HG03025 (cell line): ENCODE results near the gene TEAD3.

Experiments used
- ATAC-seq: cut with Tn5 transposase; IDR thresholded peaks from one replicate; pipeline ENCODE4 v1.9.1; 2021; ENCODE audit warnings: mild to moderate bottlenecking, moderate library complexity; ENCODE audit not compliant: unreplicated experiment, low FRiP score

TEAD3 gene

DNA sequence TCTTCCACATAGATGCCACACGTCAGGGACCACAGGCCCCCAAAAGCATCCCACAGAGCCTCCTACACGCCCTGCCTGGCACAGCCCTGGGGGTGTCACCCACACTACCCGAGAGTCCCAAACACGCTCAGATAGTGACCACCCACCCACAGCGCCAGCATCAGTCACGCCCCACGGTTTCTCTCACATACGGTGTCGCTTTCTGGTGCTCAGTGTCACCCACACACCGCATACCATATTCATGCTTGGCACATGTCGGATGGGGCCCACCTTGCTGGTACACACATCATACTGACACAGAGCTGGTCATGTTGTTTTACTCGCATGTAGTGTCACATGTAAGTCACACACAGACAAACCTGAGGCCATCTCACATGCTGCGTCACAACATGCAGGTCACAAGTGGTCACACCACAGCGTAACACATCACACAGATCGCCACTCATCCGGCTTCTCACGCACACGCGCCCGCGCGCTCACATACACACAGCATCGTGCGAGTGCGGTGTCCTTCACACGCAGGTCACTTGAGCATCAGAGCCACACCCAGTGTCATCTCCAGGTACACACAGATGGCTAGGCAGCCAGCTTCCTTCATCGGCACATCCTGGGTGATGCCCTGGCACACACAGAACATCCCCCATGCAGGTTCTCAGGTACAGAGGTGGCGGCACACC lies 3.4 kb downstream of the TEAD3 start:
- ATAC-seq = no peak

DNA sequence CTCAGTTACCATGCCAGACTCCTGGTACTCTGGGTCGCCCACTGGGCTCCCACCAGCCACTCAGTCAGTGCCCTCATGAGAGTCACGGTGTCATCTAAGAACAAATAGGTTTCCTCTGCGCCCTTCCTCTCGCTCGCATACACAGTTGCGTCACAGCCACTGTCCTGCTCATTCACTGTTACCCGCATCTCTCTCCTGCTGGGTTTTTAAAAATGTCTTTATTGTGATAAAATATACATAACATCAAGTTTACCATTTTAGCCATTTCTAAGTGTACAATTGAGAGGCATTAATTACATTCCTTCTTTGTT lies 4.0 kb downstream of the TEAD3 start:
- no peak for ATAC-seq

DNA sequence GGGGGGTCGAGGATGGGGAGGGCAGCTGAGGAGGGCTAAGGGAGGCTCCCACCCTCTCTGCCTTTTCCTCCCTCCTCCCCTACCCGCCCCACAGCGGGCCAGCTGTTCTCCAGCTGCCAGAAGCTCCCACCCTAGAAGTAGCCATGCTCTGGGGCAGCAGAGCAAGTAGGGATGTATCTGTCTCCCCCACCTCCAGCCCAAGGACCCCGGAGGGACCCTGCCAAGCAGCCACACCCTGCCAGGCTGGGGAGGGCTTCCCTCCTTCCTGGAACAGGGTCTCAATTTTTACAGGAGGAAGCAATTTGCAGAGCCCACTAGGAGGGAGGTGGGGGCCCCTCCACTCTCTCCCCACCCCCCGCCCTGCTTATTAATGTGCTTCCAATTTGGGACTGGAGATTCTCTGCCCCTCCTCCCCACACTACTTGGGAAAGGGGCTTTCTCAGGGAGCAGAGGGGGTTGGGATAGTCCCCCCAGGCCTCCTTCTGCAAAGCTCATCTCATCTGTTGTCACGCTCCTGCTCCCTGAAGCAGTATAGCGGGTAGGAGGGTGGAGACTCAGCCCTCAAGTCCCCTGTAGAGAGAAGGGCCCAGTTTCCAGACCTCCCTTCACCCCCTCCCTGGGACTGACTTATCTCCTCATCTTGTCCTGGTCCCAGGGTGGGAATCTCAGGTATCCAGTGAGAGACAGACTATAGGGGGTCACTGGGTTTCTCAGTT lies 4.5 kb downstream of the TEAD3 start:
- no peak for ATAC-seq

DNA sequence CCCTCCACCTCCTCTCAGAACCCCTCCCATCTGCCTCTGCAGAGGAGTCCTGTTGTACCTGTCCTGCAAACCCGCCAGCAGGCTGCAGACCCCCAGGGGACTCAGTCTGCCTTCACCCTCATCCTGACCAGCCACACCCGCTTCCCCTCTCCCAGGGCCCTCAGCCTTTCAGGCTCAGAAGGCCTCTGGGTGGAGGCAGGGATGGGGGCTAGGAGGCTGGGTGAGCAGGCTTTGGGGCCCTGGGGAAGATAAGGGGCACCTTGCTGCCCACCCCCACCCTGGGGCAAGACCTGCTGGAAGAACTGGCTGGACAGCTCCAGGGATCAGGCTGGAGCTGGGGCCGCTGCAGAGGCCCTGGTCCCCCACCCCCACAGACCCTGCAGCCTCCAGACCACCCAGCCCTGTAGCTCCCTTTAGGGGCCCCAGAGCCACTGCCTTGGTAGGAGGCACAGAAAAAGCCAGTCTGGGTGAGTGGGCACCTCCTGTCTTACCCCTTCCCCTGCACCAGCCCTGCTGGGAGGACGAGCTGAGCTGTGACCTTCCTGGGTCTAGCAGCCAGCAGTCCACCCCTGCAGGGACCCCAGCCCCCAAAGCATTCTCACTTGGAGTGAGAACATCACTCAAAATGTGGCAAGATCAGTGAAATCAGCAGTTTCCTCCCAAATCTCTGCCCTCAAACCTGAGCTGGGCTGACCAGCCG lies 5.2 kb downstream of the TEAD3 start:
- ATAC-seq = no peak

DNA sequence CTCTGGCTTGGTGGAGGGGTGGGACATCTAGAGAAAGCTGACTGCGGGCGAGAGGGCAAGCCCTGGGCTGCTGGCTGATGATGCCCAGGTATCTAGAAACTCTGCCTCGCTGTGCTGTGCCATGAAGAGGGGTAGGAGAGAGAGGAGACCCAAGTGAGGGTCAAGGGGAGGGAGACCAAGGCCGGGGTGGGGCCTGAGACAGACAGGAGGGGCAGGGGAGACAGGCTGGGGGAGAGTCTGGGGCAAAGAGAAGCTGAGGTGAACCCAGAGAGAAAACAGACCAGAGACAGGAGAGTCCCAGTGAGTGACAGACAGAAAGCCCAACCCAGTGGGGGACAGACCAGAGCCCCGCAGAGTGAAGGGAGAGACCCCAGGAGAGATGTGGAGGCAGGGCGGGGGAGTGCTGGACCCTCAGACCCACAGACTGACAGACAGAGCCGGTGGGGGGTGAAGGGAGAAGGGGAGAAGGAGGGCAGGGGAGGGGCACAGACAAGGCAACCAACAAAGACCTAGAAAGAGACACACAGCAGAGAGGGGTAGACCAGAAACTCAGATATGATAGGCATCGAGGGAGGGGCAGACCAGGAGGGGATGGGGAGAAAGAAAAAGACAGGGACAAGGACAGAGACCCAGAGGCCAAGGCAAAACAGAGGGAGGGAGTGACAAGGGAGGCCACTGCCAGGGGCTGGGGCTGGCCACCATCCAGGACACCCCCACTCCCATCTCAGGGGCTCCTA lies 5.9 kb downstream of the TEAD3 start:
- no peak for ATAC-seq

DNA sequence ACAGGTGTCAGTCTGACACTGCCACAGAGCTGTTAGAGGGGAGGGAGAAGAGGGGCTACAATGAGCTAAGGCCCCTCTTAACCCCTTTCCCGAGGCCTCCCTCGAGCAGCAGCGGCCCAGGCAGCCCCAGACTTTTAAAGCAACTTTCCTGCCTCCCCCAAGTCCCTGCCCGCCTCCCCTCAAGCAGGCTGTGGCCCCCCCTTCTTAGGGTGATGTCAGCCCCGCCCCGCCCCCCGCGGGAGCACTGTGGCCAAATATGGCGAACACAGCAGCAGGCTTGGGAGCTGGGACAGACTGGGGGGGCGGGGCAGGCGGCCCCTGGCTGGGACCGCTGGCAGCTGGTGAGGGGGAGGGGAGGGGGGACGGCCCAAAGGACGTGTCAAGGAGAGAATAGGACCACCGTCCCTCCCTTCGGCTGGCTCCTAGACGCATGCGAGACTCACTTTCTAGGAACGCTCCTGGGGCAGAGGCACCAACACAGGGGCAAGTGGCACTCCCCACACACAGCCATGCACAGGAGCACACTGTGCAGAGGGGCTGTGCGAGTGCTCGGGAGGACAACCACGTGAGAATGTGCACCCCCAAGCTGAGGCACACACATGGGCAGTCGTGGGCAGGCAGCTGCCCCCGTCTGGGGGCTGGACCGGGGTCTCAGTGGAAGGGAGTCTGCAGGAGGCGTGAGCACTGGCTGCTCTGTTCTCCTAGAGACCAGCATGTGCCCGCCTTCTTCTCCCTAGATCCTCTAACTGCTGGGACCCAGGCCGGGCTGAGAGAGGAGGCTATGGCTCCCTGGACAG lies 6.7 kb downstream of the TEAD3 start:
- ATAC-seq = no peak

DNA sequence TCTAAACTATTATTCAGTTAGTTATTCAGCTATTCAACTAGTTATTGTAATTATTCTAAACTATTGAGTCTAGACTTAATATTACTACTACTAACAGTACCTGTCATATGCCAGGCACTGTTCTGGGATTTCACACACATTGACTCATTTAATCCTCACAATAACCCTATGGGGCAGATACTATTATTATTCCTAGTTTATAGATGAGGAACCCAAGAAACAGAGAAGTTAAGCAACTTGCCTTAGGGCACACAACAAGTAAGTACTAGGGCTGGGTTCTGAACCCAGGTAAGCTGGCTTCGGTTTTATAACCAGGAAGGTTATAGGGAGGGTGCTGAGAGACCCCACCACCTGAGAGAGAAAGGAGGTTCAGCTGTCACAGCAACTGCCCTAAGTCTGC lies 7.8 kb downstream of the TEAD3 start:
- no peak for ATAC-seq

DNA sequence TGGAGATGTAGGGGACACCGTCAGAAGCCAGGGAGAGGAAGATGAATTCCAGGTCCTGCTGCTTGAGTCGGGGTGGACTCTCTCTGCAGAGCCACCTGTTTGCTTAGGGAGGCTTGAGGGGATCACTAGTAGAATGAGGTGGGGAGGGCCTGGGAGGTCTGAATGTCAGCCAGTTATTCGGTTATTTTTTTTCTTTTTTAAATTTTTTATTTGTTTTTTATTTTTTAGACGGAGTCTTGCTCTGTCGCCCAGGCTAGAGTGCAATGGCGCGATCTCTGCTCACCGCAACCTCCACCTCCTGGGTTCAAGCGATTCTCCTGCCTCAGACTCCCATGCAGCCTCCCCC lies 8.4 kb downstream of the TEAD3 start:
- no peak for ATAC-seq

DNA sequence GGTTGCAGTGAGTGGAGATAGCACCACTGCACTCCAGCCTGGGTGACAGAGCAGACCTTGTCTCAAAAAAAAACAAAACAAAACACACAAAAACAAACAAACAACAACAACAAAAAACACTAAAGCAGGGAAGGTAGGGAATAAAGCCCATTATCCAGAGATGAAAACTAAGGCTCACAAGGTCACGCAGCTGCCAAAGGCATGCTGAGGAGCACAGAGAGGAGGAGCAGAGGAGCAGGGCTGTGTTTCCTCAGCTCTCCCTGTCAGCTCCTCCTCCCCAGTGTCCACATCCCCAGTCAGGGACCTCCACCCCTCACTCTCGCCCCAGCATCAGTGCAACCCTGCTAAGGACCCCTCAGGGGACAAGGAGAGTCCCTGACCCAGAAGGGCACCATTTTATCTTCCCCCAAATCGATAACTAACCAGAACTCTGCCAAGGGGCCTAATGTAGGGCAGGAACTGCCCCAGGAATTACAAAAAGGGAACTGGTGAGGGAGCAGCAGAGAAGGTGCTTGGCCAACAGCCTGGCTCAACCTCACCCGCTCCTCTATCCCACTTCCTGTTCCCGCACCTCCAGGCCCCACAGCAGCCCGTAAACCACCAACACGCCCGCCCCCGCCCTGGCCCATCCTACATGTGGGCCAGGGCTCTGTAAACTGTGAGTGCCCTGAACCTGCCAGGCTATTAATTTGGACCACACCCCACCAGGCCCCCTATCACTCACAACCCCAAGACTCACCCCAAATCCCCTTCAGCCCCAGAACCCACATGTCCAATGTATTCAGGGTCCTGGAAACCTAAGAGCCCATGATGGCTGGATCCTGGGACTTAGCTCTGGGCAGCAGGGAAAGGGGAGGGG lies 9.0 kb downstream of the TEAD3 start:
- no peak for ATAC-seq

DNA sequence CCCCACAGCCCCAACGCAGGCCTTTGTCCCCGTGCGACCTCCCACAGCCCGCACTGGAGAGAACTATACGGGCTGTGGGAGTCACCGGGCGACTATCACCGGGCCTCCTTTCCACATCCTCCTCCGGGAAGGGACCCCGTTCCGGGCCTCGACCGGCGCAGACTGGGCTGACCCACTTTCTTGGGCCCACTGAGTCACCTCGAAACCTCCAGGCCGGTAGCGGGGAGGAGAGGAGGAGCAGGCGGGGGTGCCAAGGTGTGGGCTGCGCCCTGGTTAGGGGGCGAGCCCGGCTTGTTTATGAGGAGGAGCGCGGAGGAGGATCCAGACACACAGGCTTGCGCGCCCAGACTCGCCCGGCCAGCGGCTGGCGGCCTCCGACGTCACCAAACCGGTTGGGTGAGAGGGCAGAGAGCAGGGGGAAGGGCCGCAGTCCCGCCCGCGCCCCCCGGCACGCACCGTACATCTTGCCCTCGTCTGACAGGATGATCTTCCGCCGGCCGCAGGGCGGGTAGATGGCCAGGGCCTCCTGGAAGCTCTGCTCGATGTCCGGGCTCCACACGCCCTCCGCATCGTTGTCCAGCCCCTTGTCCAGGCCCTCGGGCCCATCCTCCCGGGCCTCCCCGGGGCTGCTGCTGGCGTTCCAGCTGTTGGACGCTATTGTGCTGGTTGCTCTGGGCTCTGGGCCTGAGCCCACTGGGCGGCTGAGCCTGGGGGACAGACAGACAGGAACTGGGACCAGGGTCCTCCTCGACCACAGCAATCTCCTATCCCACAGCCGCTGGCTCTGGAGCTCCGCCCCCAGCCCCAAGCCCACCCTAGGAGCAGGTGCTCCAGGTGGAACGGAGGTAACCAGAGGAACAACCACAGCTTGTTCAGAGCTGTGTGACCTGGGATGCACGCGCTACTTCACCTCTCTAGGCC lies 10.6 kb downstream of the TEAD3 start:
- ATAC-seq = no peak

DNA sequence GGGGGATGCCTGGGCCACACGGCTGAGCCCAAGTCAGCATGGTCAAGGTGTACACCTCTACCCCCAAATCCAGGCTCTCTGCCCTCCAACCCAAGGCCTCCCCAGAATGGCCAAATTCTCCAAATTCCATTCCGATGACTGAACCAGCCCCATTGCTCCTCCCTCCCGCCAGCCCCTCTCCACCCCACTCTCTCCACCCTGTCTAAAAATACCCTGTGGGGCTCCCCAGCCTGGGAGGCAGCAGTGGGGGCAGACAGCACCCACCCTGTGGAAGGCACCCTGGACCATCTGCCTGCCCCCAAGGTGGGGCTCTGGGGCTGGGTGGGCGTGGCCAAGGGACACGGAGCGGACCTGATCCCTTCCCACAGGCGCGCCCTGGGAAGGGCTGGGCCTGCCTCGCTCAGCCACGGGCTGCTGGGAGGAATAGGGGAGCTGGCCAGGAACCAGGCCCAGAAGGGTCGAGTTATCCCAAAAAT lies 11.4 kb downstream of the TEAD3 start:
- no peak for ATAC-seq

DNA sequence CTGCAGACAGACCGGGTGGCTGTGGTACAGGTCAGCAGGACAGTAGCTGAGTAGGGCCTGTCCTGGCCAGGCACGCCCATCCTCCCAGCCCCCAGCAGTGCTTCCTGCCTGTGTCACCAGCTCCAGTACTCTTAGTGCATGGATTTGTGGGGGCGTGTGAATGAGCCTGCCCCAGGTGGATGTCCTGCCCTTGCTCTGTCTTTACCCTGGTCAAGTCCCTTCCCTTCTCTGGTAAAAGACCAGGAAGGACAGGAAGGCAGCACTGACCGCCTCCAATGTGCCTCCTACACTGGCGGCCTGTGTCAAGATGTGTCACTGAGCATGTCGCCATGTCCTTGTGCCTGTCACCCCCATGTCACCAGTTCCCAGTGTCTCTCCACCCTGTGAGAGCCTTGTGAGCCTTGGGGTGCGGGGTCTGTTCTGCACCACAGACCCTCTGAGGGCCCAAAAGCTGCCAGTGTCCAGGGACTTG lies 11.9 kb downstream of the TEAD3 start:
- ATAC-seq = no peak

DNA sequence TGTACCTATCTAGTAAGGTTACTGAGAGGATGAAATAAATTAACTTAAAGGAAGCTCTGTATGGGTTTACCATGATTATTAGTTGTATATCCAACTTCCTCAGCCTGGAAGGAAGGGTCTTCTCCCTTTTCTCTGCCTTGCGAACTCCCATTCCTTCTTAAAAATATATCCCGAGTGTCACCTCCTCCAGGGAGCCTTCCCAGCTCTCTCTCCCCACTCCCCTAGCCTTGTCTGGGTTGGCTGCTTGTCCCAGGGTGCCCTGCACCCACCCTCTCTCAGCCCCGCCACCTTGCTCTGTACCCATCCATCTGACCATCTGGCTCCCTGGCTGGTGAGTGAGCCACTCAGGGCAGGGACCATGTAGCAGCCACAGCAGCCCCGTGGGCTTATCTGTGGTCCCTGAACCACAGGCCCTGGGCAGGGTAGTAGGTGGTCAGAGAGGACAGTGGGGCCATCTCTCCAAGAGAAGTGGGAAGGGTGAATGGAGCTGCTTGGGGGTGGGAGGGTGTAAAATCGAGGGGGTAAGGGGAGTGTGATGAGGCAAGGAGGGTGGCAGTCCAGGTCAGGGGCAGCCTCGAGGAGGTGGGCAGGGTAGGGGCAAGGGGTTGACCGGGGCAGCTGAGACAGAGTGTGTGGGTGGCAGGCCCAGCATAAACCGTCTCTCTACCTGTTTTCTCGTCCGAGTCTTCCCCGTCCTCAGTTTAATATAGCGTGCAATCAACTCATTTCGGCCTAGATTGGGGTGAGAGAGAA lies 12.8 kb downstream of the TEAD3 start:
- ATAC-seq = no peak

DNA sequence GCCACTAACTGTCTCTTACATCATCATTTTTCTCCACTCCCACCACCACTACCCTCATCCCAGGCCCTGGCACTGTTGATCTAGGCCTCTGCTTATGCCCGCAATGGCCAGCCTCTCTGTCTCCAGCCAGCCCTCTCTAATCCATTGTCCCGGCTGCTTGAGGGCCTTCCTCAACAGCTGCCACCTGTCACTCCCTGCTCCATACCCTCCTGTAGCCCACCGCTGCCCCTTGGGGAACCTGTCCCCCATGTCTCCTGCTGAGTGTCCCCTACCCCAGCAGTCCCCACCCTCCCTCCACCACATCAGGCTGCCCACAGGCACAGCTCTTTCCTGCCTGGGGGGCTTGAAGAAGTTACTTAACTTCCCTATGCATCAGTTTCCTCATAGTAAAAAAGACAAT lies 13.4 kb downstream of the TEAD3 start:
- no peak for ATAC-seq

DNA sequence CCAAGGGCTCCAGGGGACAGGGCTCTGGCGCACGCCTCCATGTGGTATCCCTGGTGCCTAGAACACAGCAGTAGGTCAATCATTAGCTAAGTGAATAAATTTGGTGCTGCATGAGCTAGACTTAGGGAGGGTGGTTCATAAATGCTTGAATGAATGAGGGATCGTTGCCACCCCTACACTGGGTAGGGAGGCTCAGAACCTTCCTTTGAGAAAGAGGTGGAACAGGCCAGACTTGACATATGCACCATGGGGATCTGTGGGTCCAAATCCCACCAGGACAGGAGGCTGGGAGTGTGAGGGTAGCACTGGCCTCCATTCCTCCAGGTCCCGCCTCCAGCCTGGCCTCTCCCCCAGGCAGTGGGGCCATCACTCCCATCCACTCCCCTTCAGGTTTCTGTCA lies 13.8 kb downstream of the TEAD3 start:
- no peak for ATAC-seq

DNA sequence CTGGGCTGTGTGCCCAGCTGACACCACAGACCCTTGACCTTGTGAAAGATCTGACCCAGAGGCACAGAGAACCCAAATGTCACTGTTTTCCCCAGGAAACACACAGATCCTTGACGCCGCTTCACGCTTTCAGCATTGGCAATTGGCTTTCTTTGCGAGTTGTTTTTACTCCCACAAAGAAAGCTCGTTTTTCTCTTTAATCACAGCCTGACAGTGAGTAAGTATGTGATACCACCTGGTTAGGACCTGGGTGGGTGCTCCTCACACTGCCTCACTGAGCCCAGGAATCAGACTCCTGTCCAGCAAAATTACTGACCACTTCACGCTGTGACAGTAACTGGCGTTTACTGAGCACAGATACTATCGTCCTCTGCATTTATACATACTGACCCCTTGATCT lies 15.7 kb downstream of the TEAD3 start:
- ATAC-seq = no peak

DNA sequence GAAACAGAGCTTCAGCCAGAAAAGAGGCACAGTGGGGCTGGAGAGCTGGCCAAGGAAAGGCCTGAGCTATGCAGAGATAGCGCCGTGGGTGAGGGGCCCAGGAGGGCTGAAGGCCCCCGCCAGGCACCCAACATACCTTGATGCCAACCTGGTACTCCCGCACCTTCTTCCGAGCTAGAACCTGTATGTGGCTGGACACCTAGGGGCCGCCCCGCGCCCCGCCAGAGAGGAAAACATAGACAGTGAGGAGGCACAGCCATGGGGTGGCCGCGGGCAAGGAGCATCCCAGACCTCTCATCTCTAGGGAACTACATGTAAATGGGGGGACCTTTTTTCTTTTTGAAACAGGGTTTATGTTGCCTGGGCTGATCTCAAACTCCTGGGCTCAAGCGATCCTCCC lies 16.7 kb downstream of the TEAD3 start:
- ATAC-seq = no peak

DNA sequence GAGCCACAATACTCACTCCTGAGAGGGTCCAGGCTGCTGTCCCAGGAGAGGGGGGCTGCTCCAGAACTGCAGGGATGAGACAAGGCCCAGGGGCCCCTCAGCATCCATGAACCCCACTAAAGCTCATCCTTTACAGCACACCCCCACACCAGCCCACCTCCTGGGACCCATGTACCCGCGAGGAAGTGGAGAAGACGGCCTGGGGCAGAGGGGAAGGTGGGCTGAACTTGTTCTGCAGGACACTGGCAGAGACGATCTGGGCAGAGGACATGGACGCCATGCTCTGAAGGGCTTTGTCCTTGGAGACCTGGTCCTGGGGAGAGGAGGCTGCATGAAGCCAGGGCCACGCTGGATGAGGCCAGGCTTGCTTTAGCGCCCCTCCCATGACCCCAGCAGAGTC lies 18.6 kb downstream of the TEAD3 start:
- no peak for ATAC-seq
